Endothelial cell of hepatic sinusoid (primary cell): Measurements from ENCODE around the gene SLC16A10.
"Not testable (repeated sequence)": the region's sequence is repeated elsewhere in the genome, so short reads cannot be mapped to it uniquely, and the experiment has no call there.

ENCODE experiments used
- in situ Hi-C: cut with HindIII; loops from 2 replicates; pipeline ENCODE4 v1.10.0; 2017; ENCODE audit warnings: low sequenced_read_pairs

Gene SLC16A10

GRCh38 chr6:111183702-111184517 lies 96.6 kb downstream of the SLC16A10 start:
- in situ Hi-C loops, result no loop called here

GRCh38 chr6:111184827-111185532 lies 97.7 kb downstream of the SLC16A10 start:
- in situ Hi-C loops, result no loop called here

- in situ Hi-C loops, result no loop called here
These were observed 98.7 kb downstream of the SLC16A10 start for GRCh38 chr6:111185954-111186353.

- in situ Hi-C loops, result no loop called here
These were observed 100.6 kb downstream of the SLC16A10 start for GRCh38 chr6:111187874-111188273.

- in situ Hi-C loops, result not testable (repeated sequence)
These were observed 102.4 kb downstream of the SLC16A10 start for GRCh38 chr6:111189666-111190210.

GRCh38 chr6:111190637-111191036 lies 103.3 kb downstream of the SLC16A10 start:
- in situ Hi-C loops, result no loop called here

GRCh38 chr6:111191136-111191535 lies 103.8 kb downstream of the SLC16A10 start:
- in situ Hi-C loops, result not testable (repeated sequence)

GRCh38 chr6:111192911-111193555 lies 105.7 kb downstream of the SLC16A10 start:
- in situ Hi-C loops, result no loop called here

- in situ Hi-C loops, result no loop called here
These were observed 108.4 kb downstream of the SLC16A10 start for GRCh38 chr6:111195656-111196055.

GRCh38 chr6:111198841-111199240 lies 111.5 kb downstream of the SLC16A10 start:
- in situ Hi-C loops, result no loop called here

GRCh38 chr6:111199935-111200334 lies 112.6 kb downstream of the SLC16A10 start:
- in situ Hi-C loops, result loop anchor here (5.0 kb wide), 1 partner anchor 48 kb away; no protein-coding TSS in a partner anchor

- in situ Hi-C loops, result loop anchor here (5.0 kb wide), 1 partner anchor 48 kb away; no protein-coding TSS in a partner anchor
These were observed 113.3 kb downstream of the SLC16A10 start for GRCh38 chr6:111200350-111201243.

GRCh38 chr6:111201244-111201554 lies 113.9 kb downstream of the SLC16A10 start:
- in situ Hi-C loops, result loop anchor here (5.0 kb wide), 1 partner anchor 49 kb away; no protein-coding TSS in a partner anchor

- in situ Hi-C loops, result loop anchor here (5.0 kb wide), 1 partner anchor 49 kb away; no protein-coding TSS in a partner anchor
These were observed 114.5 kb downstream of the SLC16A10 start for GRCh38 chr6:111201764-111202163.

GRCh38 chr6:111203539-111203938 lies 116.2 kb downstream of the SLC16A10 start:
- in situ Hi-C loops, result loop anchor here (5.0 kb wide), 1 partner anchor 51 kb away; no protein-coding TSS in a partner anchor

- in situ Hi-C loops, result loop anchor here (5.0 kb wide), 1 partner anchor 52 kb away; no protein-coding TSS in a partner anchor
These were observed 117.0 kb downstream of the SLC16A10 start for GRCh38 chr6:111204305-111204704.

GRCh38 chr6:111204881-111205280 lies 117.6 kb downstream of the SLC16A10 start:
- in situ Hi-C loops, result loop anchor here (5.0 kb wide), 1 partner anchor 53 kb away; no protein-coding TSS in a partner anchor

GRCh38 chr6:111205502-111205901 lies 118.2 kb downstream of the SLC16A10 start:
- in situ Hi-C loops, result no loop called here

- in situ Hi-C loops, result no loop called here
These were observed 120.0 kb downstream of the SLC16A10 start for GRCh38 chr6:111207141-111207858.
